Kidney (tissue), 14 donors: ENCODE measurements around the gene NR4A1. TPM values are rescaled to one million over a fixed set of nuclear protein-coding genes. Genes with fewer than 3 reads are reported as not detected.

Experiments
- DNase-seq, 5 donors: peaks; one replicate each; pipeline ENCODE4 v3.0.0-alpha.2; 2013 to 2020
- FAIRE-seq: peaks from 2 replicates; lab custom pipeline; 2012; peaks lifted over from hg19 to GRCh38; lab: Jason Lieb, UNC
- H3K27ac ChIP-seq, 2 donors: one replicate each; pipeline ENCODE4 v1.7.0; 2013; ENCODE audit warnings: low read depth in 2 of 2, low read length in 2 of 2, inconsistent platforms in 1 of 2
- H3K27me3 ChIP-seq: one replicate; pipeline ENCODE4 v1.7.1; 2013; ENCODE audit warnings: low read length, inconsistent platforms; ENCODE audit not compliant: control insufficient read depth, insufficient read depth
- H3K36me3 ChIP-seq, 3 donors: one replicate each; pipeline versions ENCODE4 v1.7.0 to v1.7.1; 2013; ENCODE audit warnings: low read length in 3 of 3, control low read depth in 1 of 3, inconsistent platforms in 1 of 3; ENCODE audit not compliant: insufficient read depth in 3 of 3, control insufficient read depth in 2 of 3
- H3K4me1 ChIP-seq, 3 donors: one replicate each; pipeline versions ENCODE4 v1.7.0 to v1.7.1; 2013; ENCODE audit warnings: low read length in 3 of 3, inconsistent platforms in 1 of 3, low read depth in 1 of 3; ENCODE audit not compliant: control insufficient read depth in 2 of 3, insufficient read depth in 2 of 3
- H3K4me3 ChIP-seq, 3 donors: one replicate each; pipeline versions ENCODE4 v1.7.0 to v1.8.1; 2013; ENCODE audit warnings: low read length in 3 of 3, control low read depth in 1 of 3, inconsistent platforms in 1 of 3
- H3K9ac ChIP-seq, 3 donors: one replicate each; pipeline versions ENCODE4 v1.7.0 to v1.7.1; 2013; ENCODE audit warnings: low read length in 3 of 3, control low read depth in 1 of 3, inconsistent platforms in 1 of 3
- H3K9me3 ChIP-seq, 3 donors: one replicate each; pipeline versions ENCODE4 v1.7.0 to v1.7.1; 2013; ENCODE audit warnings: low read length in 3 of 3, control low read depth in 1 of 3, inconsistent platforms in 1 of 3; ENCODE audit not compliant: control insufficient read depth in 2 of 3, insufficient read depth in 1 of 3
- intact Hi-C: fragments of 100-400 bp; cut with DNase I; formaldehyde crosslinking; loops from one replicate; pipeline ENCODE4 v1.11.1; 2022
- polyA plus RNA-seq: library from polyadenylated mRNA; stranded (reverse); fragments of 350-450 nt; fragmentation: Illumina TruSeq; extraction: RNeasy Lipid Tissue Mini Kit (QIAGEN cat#74804); gene quantifications from one replicate; pipeline ENCODE4 v1.2.3, GENCODE V29; 2014; ENCODE audit warnings: low read depth, low replicate concordance; ENCODE audit not compliant: insufficient read depth
- total RNA-seq: library from RNA; stranded (reverse); fragmentation: NEBNext Ultra II Directional; extraction: Animal tissue kit (Norgen Biotek cat#: 25700); gene quantifications from one replicate; pipeline ENCODE4 v1.2.1, GENCODE V29; 2021
- TF ChIP-seq, protein P1 (sequence below): IDR thresholded peaks from 3 replicates; pipeline ENCODE4 v1.5.1; 2012; ENCODE audit warnings: mild to moderate bottlenecking, moderate library complexity, borderline replicate concordance; ENCODE audit not compliant: insufficient read depth; ENCODE audit errors: extremely low read depth
- donor health status: control.
- donor health status: control.
- donor health status: control.
- donor health status: control.
- donor health status: control.
- donor health status: DM: yes; HTN: yes; CAD: no.
- donor health status: Normal renal cell carcinoma (clear cell type).

Gene NR4A1
- total and polyA plus RNA-seq, 2 donors from 2014 or later = 37.2 to 54.1 TPM

DNA sequence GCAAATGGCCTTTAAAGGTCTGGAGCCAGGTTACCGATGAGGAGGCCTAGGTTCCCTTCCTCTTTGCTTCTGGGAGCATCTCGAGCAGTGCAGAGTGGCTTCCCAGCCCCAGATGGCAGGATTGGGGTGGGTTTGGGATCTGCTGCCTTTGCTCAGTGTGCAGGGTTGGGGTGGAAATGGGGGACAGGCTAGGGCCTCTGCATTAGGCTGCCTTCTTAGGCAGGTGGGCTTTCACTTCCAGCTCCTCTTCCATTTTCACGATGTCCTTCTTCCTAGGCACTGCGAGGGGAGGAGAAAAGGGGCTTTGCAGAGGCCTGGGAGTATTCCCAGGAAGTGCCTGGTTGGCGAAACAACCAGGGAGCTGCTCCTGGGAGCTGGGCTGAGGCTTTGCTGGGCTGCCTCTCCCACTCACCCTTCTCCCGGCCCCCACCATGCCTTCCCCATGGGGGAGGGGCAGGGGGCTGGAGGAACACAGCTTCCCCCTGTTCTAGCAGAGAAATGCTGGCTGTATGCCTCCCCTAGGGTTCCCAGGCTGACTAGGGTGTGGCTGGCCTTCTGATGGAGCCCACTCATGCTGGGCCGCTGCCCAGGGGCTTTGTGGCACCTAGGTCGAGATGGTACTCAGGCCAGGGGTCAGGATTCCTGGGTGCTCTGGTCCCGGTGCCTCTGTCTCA, 2.4 kb downstream of the NR4A1 start:
- H3K4me1 ChIP-seq = peaks cover 0 to 18% (median 8%) of the 10 kb centered on the region in 3 donors

DNA sequence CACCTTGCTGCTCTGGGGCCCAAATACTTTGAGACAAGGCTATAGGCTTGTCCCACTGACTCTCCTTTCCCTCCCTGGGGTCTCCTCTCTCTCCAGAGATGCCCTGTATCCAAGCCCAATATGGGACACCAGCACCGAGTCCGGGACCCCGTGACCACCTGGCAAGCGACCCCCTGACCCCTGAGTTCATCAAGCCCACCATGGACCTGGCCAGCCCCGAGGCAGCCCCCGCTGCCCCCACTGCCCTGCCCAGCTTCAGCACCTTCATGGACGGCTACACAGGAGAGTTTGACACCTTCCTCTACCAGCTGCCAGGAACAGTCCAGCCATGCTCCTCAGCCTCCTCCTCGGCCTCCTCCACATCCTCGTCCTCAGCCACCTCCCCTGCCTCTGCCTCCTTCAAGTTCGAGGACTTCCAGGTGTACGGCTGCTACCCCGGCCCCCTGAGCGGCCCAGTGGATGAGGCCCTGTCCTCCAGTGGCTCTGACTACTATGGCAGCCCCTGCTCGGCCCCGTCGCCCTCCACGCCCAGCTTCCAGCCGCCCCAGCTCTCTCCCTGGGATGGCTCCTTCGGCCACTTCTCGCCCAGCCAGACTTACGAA, 3.1 kb downstream of the NR4A1 start:
- intact Hi-C loops = no loop called here
- TF ChIP-seq, protein P1, sequence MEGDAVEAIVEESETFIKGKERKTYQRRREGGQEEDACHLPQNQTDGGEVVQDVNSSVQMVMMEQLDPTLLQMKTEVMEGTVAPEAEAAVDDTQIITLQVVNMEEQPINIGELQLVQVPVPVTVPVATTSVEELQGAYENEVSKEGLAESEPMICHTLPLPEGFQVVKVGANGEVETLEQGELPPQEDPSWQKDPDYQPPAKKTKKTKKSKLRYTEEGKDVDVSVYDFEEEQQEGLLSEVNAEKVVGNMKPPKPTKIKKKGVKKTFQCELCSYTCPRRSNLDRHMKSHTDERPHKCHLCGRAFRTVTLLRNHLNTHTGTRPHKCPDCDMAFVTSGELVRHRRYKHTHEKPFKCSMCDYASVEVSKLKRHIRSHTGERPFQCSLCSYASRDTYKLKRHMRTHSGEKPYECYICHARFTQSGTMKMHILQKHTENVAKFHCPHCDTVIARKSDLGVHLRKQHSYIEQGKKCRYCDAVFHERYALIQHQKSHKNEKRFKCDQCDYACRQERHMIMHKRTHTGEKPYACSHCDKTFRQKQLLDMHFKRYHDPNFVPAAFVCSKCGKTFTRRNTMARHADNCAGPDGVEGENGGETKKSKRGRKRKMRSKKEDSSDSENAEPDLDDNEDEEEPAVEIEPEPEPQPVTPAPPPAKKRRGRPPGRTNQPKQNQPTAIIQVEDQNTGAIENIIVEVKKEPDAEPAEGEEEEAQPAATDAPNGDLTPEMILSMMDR = no peak
- Histone ChIP-seq H3K4me3 (peak overlapping the region in 1 of 3 donors; percentile 78), H3K4me1 (peaks cover 0 to 17% (median 8%) of the 10 kb centered on the region in 3 donors), H3K9ac (no peak overlapping the region), H3K36me3 (peaks cover 0 to 56% (median 13%) of the 10 kb centered on the region in 3 donors), H3K9me3 (no peaks in the 10 kb centered on the region), H3K27ac (peak overlapping the region in 1 of 2 donors; percentile 6), H3K27me3 (no peaks in the 10 kb centered on the region)
- FAIRE-seq (no peak), DNase-seq (no peak)

More for the DNA sequence above, 2.4 kb downstream of the NR4A1 start:
- Histone ChIP-seq H3K4me3 (peak overlapping the region in 2 of 3 donors; percentile 78 to 84), H3K27ac (peak overlapping the region; percentile 6 to 97), H3K9me3 (no peaks in the 10 kb centered on the region), H3K9ac (peak overlapping the region in 2 of 3 donors; percentile 50 to 93), H3K36me3 (peaks cover 0 to 56% (median 13%) of the 10 kb centered on the region in 3 donors), H3K27me3 (no peaks in the 10 kb centered on the region)
- intact Hi-C loops = no loop called here
- TF ChIP-seq, protein P1 = no peak
- peak in 1 of 5 donors; percentile 66 for DNase-seq
- no peak for FAIRE-seq

DNA sequence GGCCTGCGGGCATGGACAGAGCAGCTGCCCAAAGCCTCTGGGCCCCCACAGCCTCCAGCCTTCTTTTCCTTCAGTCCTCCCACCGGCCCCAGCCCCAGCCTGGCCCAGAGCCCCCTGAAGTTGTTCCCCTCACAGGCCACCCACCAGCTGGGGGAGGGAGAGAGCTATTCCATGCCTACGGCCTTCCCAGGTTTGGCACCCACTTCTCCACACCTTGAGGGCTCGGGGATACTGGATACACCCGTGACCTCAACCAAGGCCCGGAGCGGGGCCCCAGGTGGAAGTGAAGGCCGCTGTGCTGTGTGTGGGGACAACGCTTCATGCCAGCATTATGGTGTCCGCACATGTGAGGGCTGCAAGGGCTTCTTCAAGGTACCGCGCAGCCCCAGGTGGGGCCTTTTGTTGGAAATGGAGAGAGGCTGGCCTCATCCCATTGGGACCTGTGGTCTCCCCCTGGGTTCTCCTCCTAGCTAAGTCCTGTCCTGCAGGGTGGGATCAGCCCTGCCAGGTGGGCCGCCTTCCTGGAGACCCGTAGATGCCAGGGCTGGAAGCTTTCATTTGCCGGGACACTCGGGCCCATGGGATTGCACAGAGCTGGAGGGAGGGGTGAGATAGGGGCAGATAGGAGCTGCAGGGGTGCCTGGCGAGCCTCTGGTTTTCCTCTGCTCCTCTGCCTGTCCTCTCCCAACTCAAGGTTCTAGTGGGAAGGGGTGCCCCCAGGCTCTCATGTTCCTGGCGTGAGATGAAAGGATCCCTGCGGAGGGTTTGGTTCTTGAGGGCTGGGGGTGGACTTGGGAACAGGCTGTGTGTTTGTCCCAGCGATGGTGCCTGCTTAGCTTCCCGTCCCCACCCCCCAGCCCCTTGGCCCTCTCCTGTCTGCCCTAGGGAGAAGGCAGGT, 3.8 kb downstream of the NR4A1 start:
- FAIRE-seq = no peak
- Histone ChIP-seq H3K4me1 (peaks cover 0 to 15% (median 5%) of the 10 kb centered on the region in 3 donors), H3K4me3 (no peak overlapping the region), H3K36me3 (peaks cover 0 to 56% (median 13%) of the 10 kb centered on the region in 3 donors), H3K9ac (no peak overlapping the region), H3K27me3 (no peaks in the 10 kb centered on the region), H3K9me3 (no peaks in the 10 kb centered on the region), H3K27ac (peak overlapping the region in 1 of 2 donors; percentile 28)
- no peak for DNase-seq
- TF ChIP-seq, protein P1 = no peak
- intact Hi-C loops = no loop called here
